NT2/D1 (cell line): ENCODE results near the gene MAK.
"Not testable (repeated sequence)": the region's sequence is repeated elsewhere in the genome, so short reads cannot be mapped to it uniquely, and the experiment has no call there.

Source experiments
- DNase-seq: peaks from one replicate; pipeline ENCODE4 v3.0.0-alpha.2; 2011; ENCODE audit warnings: low read depth, low spot score
- H3K27me3 ChIP-seq: 2 replicates; pipeline ENCODE4 v1.6.0; 2011; ENCODE audit warnings: mild to moderate bottlenecking; ENCODE audit not compliant: insufficient read length, insufficient read depth
- H3K36me3 ChIP-seq: 2 replicates; pipeline ENCODE4 v1.6.1; 2011; ENCODE audit warnings: mild to moderate bottlenecking, low read length, mixed read lengths; ENCODE audit not compliant: insufficient read depth, insufficient read length
- H3K4me1 ChIP-seq: 2 replicates; pipeline ENCODE4 v1.5.1; 2011; ENCODE audit not compliant: insufficient read depth, insufficient read length
- H3K4me3 ChIP-seq: 2 replicates; pipeline ENCODE4 v1.5.1; 2011; ENCODE audit warnings: low read depth; ENCODE audit not compliant: insufficient read length
- H3K9ac ChIP-seq: 2 replicates; pipeline ENCODE4 v1.6.0; 2011; ENCODE audit warnings: low read depth; ENCODE audit not compliant: insufficient read length
- H3K9me3 ChIP-seq: 2 replicates; pipeline ENCODE4 v1.5.1; 2011; ENCODE audit warnings: mild to moderate bottlenecking, low read length; ENCODE audit not compliant: insufficient read depth
- SUZ12 ChIP-seq: IDR thresholded peaks from 2 replicates; pipeline ENCODE4 v1.6.1; 2011; ENCODE audit not compliant: insufficient read length, insufficient read depth; ENCODE audit errors: extremely low read depth
- YY1 ChIP-seq: IDR thresholded peaks from 2 replicates; pipeline ENCODE4 v1.6.1; 2011; ENCODE audit not compliant: insufficient read length, insufficient read depth
- ZNF274 ChIP-seq: IDR thresholded peaks from 2 replicates; pipeline ENCODE4 v1.6.1; 2011; ENCODE audit warnings: mild to moderate bottlenecking, low read depth, low read length

Gene MAK

DNA sequence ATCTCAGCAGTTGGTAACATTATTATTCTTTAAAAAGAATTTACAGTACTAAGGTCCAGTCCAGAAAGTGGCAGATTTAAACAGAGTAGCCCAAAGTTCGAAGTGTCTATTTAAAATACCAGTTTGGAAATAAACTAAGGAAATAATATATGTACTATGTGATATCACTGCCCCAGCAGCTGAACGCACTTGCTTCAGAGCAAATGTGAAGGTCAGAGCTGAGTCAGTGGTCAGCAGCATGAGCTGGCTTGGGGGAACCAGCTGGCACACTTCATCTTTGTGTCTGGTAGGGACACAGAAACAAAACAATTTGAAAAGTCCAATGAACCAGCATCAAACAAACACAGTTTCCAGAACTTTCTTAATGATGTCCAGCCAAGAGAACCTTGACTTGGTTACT, 75.3 kb downstream of the MAK start:
- H3K9ac ChIP-seq, result no peak overlapping the region
- no peaks in the 10 kb centered on the region for H3K27me3 ChIP-seq
- no peak for DNase-seq
- H3K4me3 ChIP-seq, result no peak overlapping the region
- no peaks in the 10 kb centered on the region for H3K9me3 ChIP-seq
- peaks cover 26% of the 10 kb centered on the region for H3K36me3 ChIP-seq
- H3K4me1 ChIP-seq, result peaks cover 2% of the 10 kb centered on the region
- no peak for TF ChIP-seq ZNF274

GRCh38 chr6:10759884-10760329, 78.4 kb downstream of the MAK start:
- DNase-seq, result no peak
- Histone ChIP-seq H3K9me3 (no peaks in the 10 kb centered on the region), H3K4me1 (peaks cover 2% of the 10 kb centered on the region), H3K4me3 (no peak overlapping the region), H3K9ac (no peak overlapping the region), H3K36me3 (peaks cover 45% of the 10 kb centered on the region), H3K27me3 (no peaks in the 10 kb centered on the region)
- TF ChIP-seq ZNF274 (no peak), YY1 (no peak), SUZ12 (no peak)

- Histone ChIP-seq H3K27me3 (no peaks in the 10 kb centered on the region), H3K4me1 (peaks cover 2% of the 10 kb centered on the region), H3K9me3 (no peaks in the 10 kb centered on the region), H3K4me3 (no peak overlapping the region), H3K36me3 (peaks cover 50% of the 10 kb centered on the region), H3K9ac (no peak overlapping the region)
- DNase-seq, result peak; percentile 15
- TF ChIP-seq YY1, result no peak
- no peak for TF ChIP-seq SUZ12
- no peak for TF ChIP-seq ZNF274
These were observed 79.0 kb downstream of the MAK start for GRCh38 chr6:10759312-10759839.

GRCh38 chr6:10756085-10756484, 82.3 kb downstream of the MAK start:
- no peak for TF ChIP-seq YY1
- TF ChIP-seq SUZ12, result no peak
- TF ChIP-seq ZNF274, result no peak
- H3K36me3 ChIP-seq, result peaks cover 68% of the 10 kb centered on the region

GRCh38 chr6:10751757-10752156, 86.6 kb downstream of the MAK start:
- not testable (repeated sequence) for H3K4me1 ChIP-seq, DNase-seq, H3K27me3 ChIP-seq, H3K9ac ChIP-seq, H3K4me3 ChIP-seq, H3K9me3 ChIP-seq
- peaks cover 61% of the 10 kb centered on the region for H3K36me3 ChIP-seq

More at GRCh38 chr6:10756085-10756484, 82.3 kb downstream of the MAK start:
- H3K9me3 ChIP-seq, result no peaks in the 10 kb centered on the region
- no peak for DNase-seq
- H3K4me1 ChIP-seq, result peaks cover 2% of the 10 kb centered on the region
- H3K27me3 ChIP-seq, result no peaks in the 10 kb centered on the region
- no peak overlapping the region for H3K9ac ChIP-seq
- no peak overlapping the region for H3K4me3 ChIP-seq

- not testable (repeated sequence) for DNase-seq, H3K27me3 ChIP-seq
- peaks cover 53% of the 10 kb centered on the region for H3K36me3 ChIP-seq
These were observed 87.8 kb downstream of the MAK start for GRCh38 chr6:10750568-10750967.

GRCh38 chr6:10749734-10750133, 88.6 kb downstream of the MAK start:
- Histone ChIP-seq H3K27me3 (no peaks in the 10 kb centered on the region), H3K4me1 (no peaks in the 10 kb centered on the region), H3K4me3 (no peak overlapping the region), H3K9ac (no peak overlapping the region), H3K36me3 (peaks cover 47% of the 10 kb centered on the region), H3K9me3 (no peaks in the 10 kb centered on the region)
- no peak for DNase-seq
- no peak for TF ChIP-seq ZNF274
- TF ChIP-seq SUZ12, result no peak
- TF ChIP-seq YY1, result no peak

More at GRCh38 chr6:10750568-10750967, 87.8 kb downstream of the MAK start:
- not testable (repeated sequence) for H3K9ac ChIP-seq, H3K4me3 ChIP-seq, H3K9me3 ChIP-seq, H3K4me1 ChIP-seq

DNA sequence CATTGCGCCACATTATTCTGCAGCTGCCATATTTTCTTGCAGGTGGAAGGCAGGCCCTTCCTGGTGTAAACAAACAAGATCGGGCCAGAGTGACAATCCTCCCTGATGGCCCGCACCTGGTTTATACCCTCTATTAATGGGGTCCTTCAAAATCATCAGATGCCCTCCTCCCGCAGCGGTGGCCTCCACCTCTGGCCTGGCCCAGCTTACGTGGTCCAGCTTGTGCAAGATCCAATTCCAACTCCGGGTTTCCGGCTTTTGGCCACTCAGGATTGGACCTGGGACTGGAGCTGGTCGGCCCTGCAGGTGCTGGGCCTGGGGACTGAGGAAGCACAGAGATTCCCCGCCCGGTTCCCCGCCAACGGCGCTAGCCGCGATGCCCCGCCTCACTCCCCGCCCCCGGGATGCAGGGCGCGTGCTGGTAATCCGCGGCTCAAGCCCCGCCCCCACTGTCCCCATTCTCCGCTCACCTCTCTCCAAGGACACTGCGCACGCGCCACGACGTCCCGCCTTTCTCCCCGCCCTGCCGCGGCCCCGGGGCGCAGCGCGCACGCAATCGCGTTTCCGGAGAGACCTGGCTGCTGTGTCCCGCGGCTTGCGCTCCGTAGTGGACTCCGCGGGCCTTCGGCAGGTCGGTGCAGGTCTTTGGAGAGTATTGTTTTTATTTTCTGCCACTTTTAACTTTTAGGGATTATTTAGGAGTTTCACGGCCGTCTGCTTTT, 90.9 kb downstream of the MAK start, which contains the start of gene TMEM14B:
Gene TMEM14B, plus strand, starts transcription at position 555 of the 722 bp plus-strand sequence. CDS start 1,441 bp downstream, outside the sequence.
- Histone ChIP-seq H3K27me3 (no peaks in the 10 kb centered on the region), H3K36me3 (peaks cover 27% of the 10 kb centered on the region), H3K9ac (peak within 1 kb of the TSS; percentile 89), H3K9me3 (no peaks in the 10 kb centered on the region), H3K4me1 (no peaks in the 10 kb centered on the region), H3K4me3 (peak within 1 kb of the TSS; percentile 83)
- DNase-seq, result peak; percentile 92
- TF ChIP-seq ZNF274 (no peak), SUZ12 (no peak), YY1 (no peak)
